Lung (tissue), 12 donors: ENCODE data around the gene ADAT2. TPM values are rescaled to one million over a fixed set of nuclear protein-coding genes. Genes with fewer than 3 reads are reported as not detected.

Source experiments
- ATAC-seq: fragments of 200-7000 bp; cut with Tn5 transposase; one replicate; pipeline ENCODE4 v1.9.1; 2020; ENCODE audit warnings: moderate number of reproducible peaks; ENCODE audit not compliant: insufficient read depth, low FRiP score
- DNase-seq, 3 donors: peaks; one replicate each; pipeline ENCODE4 v3.0.0-alpha.2; 2013 to 2017
- H3K27ac ChIP-seq, 2 donors: one replicate each; pipeline ENCODE4 v1.5.1; 2013; ENCODE audit warnings: mild to moderate bottlenecking in 2 of 2, moderate library complexity in 2 of 2, control low read depth in 1 of 2, inconsistent platforms in 1 of 2, low read depth in 1 of 2, low read length in 1 of 2
- H3K27me3 ChIP-seq, 3 donors: one replicate each; pipeline ENCODE4 v1.5.1; 2013; ENCODE audit warnings: low read length in 2 of 3; ENCODE audit not compliant: control insufficient read depth in 3 of 3, insufficient read depth in 3 of 3
- H3K36me3 ChIP-seq, 4 donors: one replicate each; pipeline ENCODE4 v1.5.1; 2013; ENCODE audit warnings: low read length in 4 of 4, mild to moderate bottlenecking in 1 of 4, moderate library complexity in 1 of 4; ENCODE audit not compliant: control insufficient read depth in 4 of 4, insufficient read depth in 4 of 4
- H3K4me1 ChIP-seq, 5 donors: one replicate each; pipeline ENCODE4 v1.5.1; 2013; ENCODE audit warnings: low read length in 5 of 5, mild to moderate bottlenecking in 2 of 5, moderate library complexity in 1 of 5; ENCODE audit not compliant: control insufficient read depth in 5 of 5, insufficient read depth in 5 of 5
- H3K4me3 ChIP-seq: one replicate; pipeline ENCODE4 v1.5.1; 2013; ENCODE audit warnings: mild to moderate bottlenecking, control low read depth, moderate library complexity
- H3K9ac ChIP-seq, 2 donors: one replicate each; pipeline ENCODE4 v1.5.1; 2013; ENCODE audit warnings: low read length in 2 of 2, control low read depth in 1 of 2; ENCODE audit not compliant: insufficient read depth in 1 of 2
- H3K9me3 ChIP-seq, 4 donors: one replicate each; pipeline ENCODE4 v1.5.1; 2013; ENCODE audit warnings: low read length in 3 of 4, mild to moderate bottlenecking in 1 of 4, moderate library complexity in 1 of 4; ENCODE audit not compliant: control insufficient read depth in 4 of 4, insufficient read depth in 3 of 4
- CTCF ChIP-seq: IDR thresholded peaks from 2 replicates; pipeline ENCODE4 v1.5.1; 2012; ENCODE audit warnings: mild to moderate bottlenecking; ENCODE audit errors: control extremely low read depth, extremely low read depth
- WGBS, 2 donors: extraction: QIAGEN DNeasy Blood & Tissue Kit; methylation state at CpG; one replicate each; pipeline ENCODE4 v1.1.7; 2013; 5-methylcytosine and 5-hydroxymethylcytosine counted together
- polyA plus RNA-seq, 2 donors: library from polyadenylated mRNA; stranded (reverse); fragments of 200-250 nt; gene quantifications; one replicate each; pipeline ENCODE4 v1.2.1, GENCODE V29; 2013
- total RNA-seq, 2 donors: library from RNA; depleted of rRNA in 1 of 2; stranded (reverse); fragments of >200 nt in 1 of 2; gene quantifications; one replicate each; pipeline ENCODE4 v1.2.1, GENCODE V29; 2014 to 2021
- donor health status: control.
- donor health status: control.
- donor health status: Bipolar disorder and iron deficiency.
- donor health status: healthy.
- donor health status: DM: yes; HTN: yes; CAD: no.

The ADAT2 gene
- total and polyA plus RNA-seq, 4 donors: 3.9 to 11.1 (median 8.6) TPM

GRCh38 chr6:143490775-143491174, 40.3 kb upstream of the ADAT2 start:
- Histone ChIP-seq H3K27me3 (no peaks in the 10 kb centered on the region), H3K4me3 (no peak overlapping the region), H3K36me3 (peaks cover 2 to 11% (median 6%) of the 10 kb centered on the region in 4 donors), H3K9ac (no peak overlapping the region), H3K9me3 (no peaks in the 10 kb centered on the region), H3K4me1 (no peaks in the 10 kb centered on the region), H3K27ac (no peak overlapping the region)
- ATAC-seq (no peak), DNase-seq (no peak)
- no peak for TF ChIP-seq CTCF
- WGBS, 2 donors: 96% methylated on average over 8 of the region's 8 CpGs

DNA sequence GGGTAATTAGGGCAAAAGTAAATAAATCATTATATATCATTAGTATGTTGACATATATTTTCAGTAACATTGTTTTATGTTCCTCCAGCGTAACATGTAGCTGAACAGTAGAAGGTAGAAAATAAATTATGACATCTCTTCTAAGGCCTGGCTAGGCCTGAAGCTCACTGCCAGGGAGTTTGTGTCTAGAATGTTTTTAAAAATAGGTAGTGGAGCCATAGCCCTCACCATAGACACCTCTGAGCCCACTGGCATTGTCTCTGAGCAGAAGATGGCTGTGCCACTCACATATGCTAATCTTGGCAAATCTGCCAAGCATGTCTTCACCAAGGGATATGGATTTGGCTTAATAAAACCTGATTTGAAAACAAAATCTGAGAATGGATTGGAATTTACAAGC, 39.7 kb upstream of the ADAT2 start:
- no peak overlapping the region for H3K4me3 ChIP-seq
- no peak for TF ChIP-seq CTCF
- H3K27ac ChIP-seq: no peak overlapping the region
- H3K9ac ChIP-seq: no peak overlapping the region
- no peaks in the 10 kb centered on the region for H3K9me3 ChIP-seq
- no peak for ATAC-seq
- no peaks in the 10 kb centered on the region for H3K4me1 ChIP-seq
- H3K27me3 ChIP-seq: no peaks in the 10 kb centered on the region
- WGBS, 2 donors: 97 to 99% methylated on average over 1 of the region's 1 CpG
- H3K36me3 ChIP-seq: peaks cover 1 to 6% (median 4%) of the 10 kb centered on the region in 4 donors
- no peak for DNase-seq

DNA sequence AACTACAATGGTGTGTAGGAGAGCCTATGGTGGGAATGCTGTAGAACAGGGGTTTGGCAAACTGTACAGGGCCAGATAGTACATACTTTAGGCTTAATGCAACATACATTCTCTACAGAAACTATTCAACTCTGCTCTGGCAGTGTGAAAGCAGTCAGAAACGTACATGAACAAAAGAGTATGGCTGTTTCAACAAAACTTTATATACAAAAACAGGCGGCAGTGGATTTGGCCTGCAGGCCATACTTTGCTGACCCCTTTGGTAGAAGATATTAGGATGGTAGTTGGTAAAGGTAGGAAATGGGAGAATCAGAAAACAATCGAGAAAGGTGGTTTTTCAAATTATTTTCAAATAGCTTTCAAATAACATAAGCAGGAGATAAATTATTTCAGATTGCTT, 36.3 kb upstream of the ADAT2 start:
- H3K27me3 ChIP-seq: no peaks in the 10 kb centered on the region
- H3K4me3 ChIP-seq: no peak overlapping the region
- WGBS, 2 donors: 94% methylated on average over 3 of the region's 3 CpGs
- no peak overlapping the region for H3K9ac ChIP-seq
- no peaks in the 10 kb centered on the region for H3K9me3 ChIP-seq
- no peak overlapping the region for H3K27ac ChIP-seq
- H3K36me3 ChIP-seq: peaks cover 0 to 3% (median 0%) of the 10 kb centered on the region in 4 donors
- H3K4me1 ChIP-seq: no peaks in the 10 kb centered on the region
- ATAC-seq (no peak), DNase-seq (no peak)
- no peak for TF ChIP-seq CTCF

- no peak overlapping the region for H3K9ac ChIP-seq
- no peaks in the 10 kb centered on the region for H3K27me3 ChIP-seq
- ATAC-seq (no peak), DNase-seq (no peak)
- no peak for TF ChIP-seq CTCF
- H3K4me1 ChIP-seq: no peaks in the 10 kb centered on the region
- WGBS, 2 donors: 91 to 95% methylated on average over 2 of the region's 2 CpGs
- H3K27ac ChIP-seq: no peak overlapping the region
- H3K4me3 ChIP-seq: no peak overlapping the region
- H3K36me3 ChIP-seq: peaks cover 0 to 3% (median 0%) of the 10 kb centered on the region in 4 donors
- H3K9me3 ChIP-seq: no peaks in the 10 kb centered on the region
Measured at GRCh38 chr6:143485967-143486366, 35.5 kb upstream of the ADAT2 start.
